ENCODE measurements around the gene GLCCI1. TPM values are rescaled to one million over a fixed set of nuclear protein-coding genes. Genes with fewer than 3 reads are reported as not detected.
A peak's percentile ranks its signal among the peaks of the same experiment; 100 is the strongest.

Gene GLCCI1
- total RNA-seq, 1 experiment from 2014 or later, result 4.1 TPM

DNA sequence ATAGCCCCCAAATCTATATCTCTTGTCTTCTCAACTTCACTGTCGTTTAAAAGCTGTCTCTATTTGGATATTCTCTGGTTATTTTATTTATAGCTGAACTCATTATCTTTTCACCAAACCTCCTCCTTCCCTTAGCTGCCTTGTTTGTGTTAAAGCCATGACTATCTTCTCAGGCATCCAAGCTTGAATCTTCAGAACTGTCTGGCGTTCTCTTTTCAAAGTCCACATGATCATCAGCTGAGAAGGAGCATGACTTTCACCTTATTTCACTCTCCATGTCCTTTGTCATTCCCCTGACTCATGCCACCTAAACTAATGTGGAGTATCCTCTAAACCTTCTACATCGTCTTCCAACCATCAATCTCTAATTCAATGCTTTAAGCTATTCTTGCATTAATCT lies 5.7 kb upstream of the GLCCI1 start:
- DNase-seq (ENCODE audit: low read depth), result peak; percentile 21

DNA sequence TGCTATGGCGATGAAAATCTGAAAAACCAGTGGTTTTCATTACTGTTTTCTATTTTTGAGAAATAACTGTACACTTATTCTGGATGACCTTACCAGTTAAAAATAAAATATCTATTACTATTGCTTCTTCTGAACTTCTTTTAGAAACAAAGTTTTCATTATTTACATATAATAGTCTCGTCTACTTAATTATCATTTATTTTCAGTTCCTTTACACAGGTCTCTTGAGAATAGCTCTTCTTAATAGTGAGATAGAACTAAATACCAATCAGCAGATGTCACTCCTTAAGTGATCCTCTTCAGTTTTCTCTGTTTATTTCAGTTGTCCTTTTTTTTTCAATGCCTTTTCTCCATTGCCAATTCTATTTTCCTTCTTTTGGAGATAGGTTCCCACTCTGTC lies 4.3 kb upstream of the GLCCI1 start:
- no peak for DNase-seq (ENCODE audit: low read depth)

- no peak for DNase-seq (ENCODE audit: low read depth)
These were observed 3.9 kb upstream of the GLCCI1 start for GRCh38 chr7:7964691-7965090.

DNA sequence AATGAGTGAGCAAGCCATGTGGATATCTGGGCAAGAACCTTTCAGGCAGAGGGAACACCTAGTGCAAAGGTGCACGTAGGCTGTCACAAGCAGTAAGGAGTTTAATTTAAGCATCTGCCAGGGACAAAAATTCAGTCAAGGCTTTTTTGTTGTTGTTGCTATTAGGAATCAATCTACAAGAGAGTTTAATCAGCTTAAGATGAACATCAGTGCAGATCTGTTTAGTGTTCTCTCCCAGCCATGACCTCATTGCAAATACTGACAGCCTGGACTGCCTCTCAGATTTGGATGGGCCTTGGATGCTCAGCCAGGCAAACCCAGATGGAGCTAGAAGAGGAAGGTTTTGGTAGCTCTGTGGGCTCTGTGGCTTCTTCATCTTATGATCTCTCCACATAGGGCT lies 3.3 kb upstream of the GLCCI1 start:
- DNase-seq (ENCODE audit: low read depth), result no peak

DNA sequence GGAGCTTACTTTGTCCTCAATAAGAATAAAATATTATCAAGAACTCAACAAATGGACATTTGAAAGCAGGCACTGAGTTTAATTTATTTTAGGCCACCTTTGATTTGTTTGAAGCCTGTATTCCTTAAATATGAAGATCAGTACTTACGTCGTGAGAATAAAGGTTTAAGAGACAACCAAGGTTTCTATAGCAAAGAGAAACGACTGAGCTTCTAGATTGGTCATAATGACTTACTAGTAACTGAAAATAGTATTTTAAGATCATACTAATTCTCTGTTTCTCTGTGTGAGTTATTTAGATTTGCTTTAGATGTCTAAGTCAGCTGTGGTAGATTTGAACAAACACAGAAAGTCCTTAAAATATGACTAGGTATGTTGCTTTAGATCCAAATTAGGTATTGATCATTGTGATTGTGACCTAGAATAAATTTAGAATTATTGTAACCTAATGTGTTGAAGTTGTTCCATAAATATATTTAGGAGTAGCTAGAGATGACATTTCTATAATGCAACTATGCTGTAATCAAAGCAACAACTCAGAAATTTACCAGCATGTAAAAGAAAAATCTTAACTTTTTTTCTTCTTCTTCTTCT lies 2.4 kb upstream of the GLCCI1 start:
- no peak for DNase-seq (ENCODE audit: low read depth)

GRCh38 chr7:7967886-7968543 lies 581 bp upstream of the GLCCI1 start:
- peak; percentile 9 for DNase-seq (ENCODE audit: low read depth)

DNA sequence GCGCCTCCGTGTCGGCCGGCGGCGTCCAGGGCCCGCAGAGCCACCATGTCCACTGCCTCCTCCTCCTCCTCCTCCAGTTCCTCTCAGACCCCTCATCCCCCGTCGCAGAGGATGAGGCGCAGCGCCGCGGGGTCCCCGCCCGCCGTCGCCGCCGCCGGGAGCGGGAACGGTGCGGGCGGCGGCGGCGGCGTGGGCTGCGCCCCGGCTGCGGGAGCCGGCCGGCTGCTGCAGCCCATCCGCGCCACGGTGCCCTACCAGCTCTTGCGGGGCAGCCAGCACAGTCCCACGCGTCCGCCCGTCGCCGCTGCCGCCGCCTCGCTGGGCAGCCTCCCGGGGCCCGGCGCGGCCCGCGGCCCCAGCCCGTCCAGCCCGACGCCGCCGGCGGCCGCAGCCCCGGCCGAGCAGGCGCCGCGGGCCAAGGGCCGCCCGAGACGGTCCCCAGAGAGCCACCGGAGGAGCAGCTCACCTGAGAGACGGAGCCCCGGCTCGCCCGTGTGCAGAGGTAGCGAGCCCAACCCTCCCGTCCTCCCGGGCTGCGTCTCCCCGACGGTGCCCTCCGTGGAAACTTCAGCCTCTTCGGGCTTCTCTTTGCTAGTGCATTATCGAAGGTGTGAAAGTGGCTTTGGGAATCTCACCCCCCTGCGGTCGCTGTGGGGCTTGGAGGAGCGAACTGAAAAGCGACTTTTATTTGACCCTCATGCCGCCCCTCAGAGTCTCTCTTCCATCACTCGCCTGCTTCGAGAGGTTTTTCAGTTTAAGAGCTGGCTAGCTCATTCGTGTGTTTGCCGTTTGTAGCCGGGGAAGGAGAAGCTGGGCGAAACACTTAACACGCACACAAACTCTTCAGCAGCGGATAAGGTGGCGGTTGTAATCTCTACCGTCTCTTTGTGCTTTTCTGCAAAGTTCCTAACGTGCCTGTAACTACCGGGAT lies 975 bp downstream of the GLCCI1 start:
- peak; percentile 65 for DNase-seq (ENCODE audit: low read depth)

DNA sequence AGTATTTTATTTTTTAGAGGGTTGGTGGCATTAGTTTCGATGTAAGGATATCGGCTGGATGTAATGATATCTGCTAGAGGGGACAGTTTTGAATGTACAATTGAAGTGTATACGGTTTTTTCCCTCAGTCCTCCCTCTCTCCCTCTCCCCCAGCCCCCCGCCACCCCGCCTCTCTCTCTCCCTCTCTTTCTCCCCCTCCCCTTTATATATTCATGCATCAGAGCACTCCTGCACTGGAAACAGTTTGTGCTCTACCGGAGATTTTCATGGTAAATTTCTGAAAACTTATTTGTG lies 1.6 kb downstream of the GLCCI1 start:
- DNase-seq (ENCODE audit: low read depth), result no peak

- DNase-seq (ENCODE audit: low read depth), result peak; percentile 65
These were observed 2.1 kb downstream of the GLCCI1 start for GRCh38 chr7:7970531-7971307.

DNA sequence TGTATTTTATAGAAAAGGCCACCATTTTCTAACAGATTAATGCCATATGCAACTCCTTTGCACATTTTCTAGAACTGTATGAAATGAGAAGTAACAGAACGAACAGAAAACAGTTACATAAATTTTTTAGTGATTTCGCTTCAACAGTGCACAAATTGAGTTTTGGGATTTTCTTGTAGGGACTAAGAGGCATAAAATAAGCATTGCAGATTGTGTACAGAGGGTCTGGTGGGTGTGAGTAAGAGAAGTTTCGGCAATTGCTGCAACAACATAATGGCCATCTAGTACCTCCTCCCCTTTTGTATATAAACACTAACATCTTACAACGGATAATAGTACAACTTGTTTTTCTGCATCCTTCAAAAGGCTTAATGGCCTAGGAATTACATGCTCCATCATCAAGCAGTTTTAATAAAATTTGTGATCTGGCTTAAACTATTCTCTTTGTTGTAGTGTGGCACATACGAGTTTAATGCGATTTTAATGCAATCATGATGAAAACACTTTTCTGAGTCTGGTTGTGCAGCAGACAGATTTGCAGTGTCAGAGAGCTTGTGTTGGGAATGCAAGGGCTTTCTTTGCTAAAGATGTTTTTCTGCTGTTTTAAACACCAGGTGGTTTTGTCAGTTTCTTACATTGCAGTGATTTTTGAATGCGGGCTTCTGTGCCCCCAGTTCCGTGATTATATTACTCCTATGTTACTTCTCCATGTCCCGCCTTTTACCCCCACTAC lies 2.9 kb downstream of the GLCCI1 start:
- DNase-seq (ENCODE audit: low read depth), result no peak

DNA sequence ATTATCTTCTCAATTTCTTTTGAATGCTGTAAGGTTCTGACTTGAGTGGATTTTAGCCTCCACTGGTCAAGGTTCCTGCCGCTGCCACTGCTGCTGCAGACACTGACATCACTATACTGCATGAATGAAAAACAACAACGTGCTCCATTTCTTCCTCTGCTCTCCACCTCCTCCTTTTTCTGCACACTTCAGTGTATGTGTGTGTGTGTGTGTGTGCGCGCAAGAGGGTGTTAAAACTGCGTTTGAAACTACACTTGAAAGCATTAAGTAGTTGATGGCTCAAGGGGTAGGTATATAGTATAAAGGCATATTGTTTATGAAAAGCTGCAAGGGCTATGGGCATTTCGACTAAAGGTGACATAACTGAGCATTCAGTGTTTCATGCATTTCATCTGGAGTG lies 3.5 kb downstream of the GLCCI1 start:
- DNase-seq (ENCODE audit: low read depth), result no peak

DNA sequence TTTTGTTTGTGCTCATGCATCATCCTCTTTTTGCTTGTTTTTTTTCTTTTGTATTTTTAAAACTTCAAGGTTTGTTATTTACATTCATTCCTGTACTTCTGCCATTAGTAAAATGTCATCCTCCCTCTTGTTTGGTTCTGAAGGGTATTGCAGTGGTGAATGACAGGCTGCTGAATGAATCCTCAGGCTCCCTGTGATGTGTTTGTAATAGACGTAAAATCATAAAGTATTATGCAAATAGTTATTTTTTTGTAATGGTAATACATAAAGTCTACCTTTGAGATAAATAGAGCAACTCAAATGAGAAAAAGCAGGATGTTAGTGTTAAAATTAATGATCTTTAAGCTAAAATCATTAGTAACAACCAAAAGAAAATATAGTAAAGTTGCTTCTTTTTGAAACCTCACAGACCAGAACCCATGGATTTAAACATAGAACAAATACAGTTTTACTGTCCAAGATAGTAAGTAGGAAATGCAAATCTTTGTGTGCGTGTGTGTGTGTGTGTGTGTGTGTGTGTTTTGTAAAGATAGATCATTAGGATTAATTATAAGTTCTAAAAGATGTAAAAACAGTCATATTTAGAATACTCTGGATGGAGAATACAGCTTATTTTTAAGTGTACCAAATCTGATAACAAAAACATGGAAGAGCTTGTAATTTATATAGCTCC lies 4.5 kb downstream of the GLCCI1 start:
- no peak for DNase-seq (ENCODE audit: low read depth)

DNA sequence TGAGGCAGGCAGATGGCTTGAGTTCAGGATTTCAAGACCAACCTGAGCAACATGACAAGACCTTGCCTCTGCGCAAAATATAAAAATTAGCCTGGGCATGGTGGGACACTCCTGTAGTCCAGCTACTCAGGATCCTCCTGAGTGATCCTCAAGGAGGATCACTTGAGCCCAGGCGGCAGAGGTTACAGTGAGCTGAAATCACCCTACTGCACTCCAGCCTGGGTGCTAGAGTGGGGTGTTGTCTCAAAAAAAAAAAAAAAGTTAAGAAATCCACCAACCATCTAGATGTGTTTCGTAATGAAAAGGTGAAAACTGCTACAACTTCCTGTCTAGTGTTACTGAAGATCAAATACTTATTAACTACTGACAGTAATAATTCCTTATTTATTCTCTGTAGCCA lies 8.1 kb downstream of the GLCCI1 start:
- no peak for DNase-seq (ENCODE audit: low read depth)

DNA sequence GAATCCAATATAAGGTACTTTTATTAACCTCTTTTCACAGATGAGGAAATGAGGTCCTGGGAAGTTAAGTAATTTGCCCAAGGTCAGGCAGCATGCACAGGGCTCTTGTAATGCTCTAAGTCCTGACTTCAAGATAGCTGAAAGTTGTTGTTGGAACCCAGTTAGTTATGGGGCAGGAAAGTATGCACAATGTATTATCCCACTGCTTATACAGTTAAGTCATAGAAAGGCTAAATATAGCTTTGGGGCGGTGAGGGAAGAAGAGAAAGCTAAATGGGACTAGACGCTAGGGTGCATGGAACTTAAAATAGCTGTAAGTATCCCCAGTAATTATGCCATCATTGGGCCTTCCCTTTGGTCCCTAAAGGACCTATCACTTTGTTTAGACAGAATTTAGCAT lies 9.2 kb downstream of the GLCCI1 start:
- DNase-seq (ENCODE audit: low read depth), result no peak

DNA sequence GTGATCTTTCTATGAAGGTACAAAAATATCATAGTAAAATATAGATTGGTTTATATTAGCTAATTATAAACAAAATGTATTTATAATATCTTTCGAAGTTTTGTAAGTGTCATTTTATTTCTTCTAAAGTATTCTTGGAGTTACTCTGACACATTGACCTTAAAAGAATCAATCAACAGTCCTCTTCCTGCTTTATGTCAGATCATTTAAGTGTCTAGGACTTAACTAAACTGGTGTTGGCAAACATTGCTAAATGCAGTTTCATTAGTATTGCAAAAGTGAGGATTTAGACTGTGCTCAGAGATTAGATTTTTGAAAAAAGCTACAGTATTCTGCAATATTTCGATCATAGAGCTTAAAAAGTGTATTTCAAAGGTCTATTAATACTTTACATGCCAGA lies 10.3 kb downstream of the GLCCI1 start:
- no peak for DNase-seq (ENCODE audit: low read depth)

DNA sequence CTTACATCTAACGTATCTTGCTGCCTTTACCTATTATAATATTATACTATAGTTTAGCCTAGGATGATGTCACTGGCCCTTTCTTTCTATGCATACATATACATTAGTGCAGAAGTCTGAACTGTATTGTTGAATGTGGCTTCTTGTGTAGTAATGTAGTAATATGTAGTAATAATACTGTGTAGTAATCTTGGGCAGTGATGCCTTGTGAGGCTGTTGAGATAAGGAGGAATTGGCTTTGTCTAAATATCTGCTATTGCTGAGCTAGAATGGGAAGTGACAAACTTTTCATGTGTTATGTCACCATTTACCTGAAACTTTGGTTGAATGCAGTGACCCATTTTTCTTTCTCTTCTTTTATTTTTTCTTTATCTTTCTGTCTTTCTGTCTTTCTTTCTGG lies 11.0 kb downstream of the GLCCI1 start:
- DNase-seq (ENCODE audit: low read depth), result no peak

GRCh38 chr7:7980134-7980533 lies 11.5 kb downstream of the GLCCI1 start:
- no peak for DNase-seq (ENCODE audit: low read depth)

- no peak for DNase-seq (ENCODE audit: low read depth)
These were observed 14.3 kb downstream of the GLCCI1 start for GRCh38 chr7:7982904-7983303.

- no peak for DNase-seq (ENCODE audit: low read depth)
These were observed 15.8 kb downstream of the GLCCI1 start for GRCh38 chr7:7984424-7984823.

DNA sequence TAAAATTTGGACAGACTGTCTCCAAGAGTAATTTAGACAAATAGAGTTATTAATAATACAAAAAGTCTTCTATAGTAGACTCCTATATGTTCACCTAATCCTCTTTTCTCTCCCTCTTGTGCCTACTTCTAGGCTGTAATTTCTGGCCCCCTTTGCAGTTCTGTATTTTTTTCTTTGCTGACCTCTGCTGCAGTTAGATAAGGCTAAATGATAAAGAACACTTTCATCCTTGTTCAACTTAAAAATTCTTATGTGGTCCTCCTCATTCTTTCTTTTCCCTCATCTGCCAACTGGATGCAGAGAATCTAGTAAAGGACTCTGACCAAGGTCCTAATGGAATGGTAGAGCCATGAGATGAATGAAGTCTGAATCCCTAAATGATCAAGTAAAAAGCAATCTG lies 20.1 kb downstream of the GLCCI1 start:
- DNase-seq (ENCODE audit: low read depth), result no peak

DNA sequence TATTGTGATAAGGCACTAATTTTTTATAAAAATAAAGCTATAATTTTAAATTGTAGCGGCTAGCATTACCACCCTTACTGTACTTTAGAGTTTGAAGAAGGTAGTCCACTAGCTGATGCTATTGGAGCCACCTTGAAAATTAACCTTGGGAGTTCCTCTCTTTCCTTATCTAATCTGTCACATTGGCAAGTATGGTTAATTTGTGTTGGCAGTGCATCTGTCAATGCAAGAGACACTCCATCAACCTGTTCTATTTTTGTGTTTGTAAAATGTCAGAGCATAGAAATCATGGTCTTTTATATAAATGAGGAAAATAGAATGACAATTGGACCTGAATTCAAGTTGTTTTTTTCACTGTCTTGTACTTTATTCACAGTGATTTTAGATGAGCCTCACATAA lies 20.5 kb downstream of the GLCCI1 start:
- DNase-seq (ENCODE audit: low read depth), result no peak

Data from M059J (cell line).